SK-N-MC (cell line): Measurements from ENCODE around the gene DSCAML1.

ENCODE experiments used
- DNase-seq: peaks from one replicate; pipeline ENCODE4 v3.0.0-alpha.2; 2011; ENCODE audit warnings: low read depth, low spot score
- H3K27ac ChIP-seq: fragments of 200-600 bp; sonication (generic); 2 replicates; pipeline ENCODE4 v1.5.1; 2016; ENCODE audit warnings: mixed run types
- H3K36me3 ChIP-seq: fragments of 200-600 bp; sonication (generic); 2 replicates; pipeline ENCODE4 v1.6.1; 2017; ENCODE audit warnings: antibody characterized with exemption, low read length, mixed read lengths; ENCODE audit not compliant: insufficient read depth
- H3K4me3 ChIP-seq: fragments of 200-600 bp; sonication (generic); 2 replicates; pipeline ENCODE4 v1.5.1; 2016
- H3K9ac ChIP-seq: fragments of 200-600 bp; sonication (generic); 2 replicates; pipeline ENCODE4 v1.8.0; 2017; ENCODE audit warnings: mixed run types, mixed read lengths; ENCODE audit not compliant: insufficient read length
- H3K9me3 ChIP-seq: fragments of 200-600 bp; sonication (generic); 2 replicates; pipeline ENCODE4 v1.6.1; 2017; ENCODE audit warnings: low read depth, mild to moderate bottlenecking, antibody characterized with exemption, low read length, moderate library complexity, mixed read lengths
- EZH2 ChIP-seq: fragments of 200-600 bp; sonication (generic); IDR thresholded peaks from one replicate; pipeline ENCODE4 v1.6.1; 2017; ENCODE audit warnings: antibody characterized with exemption
- FOXP2 ChIP-seq: optimal IDR thresholded peaks from 2 replicates; pipeline ENCODE3; 2011; ENCODE audit warnings: mild to moderate bottlenecking, moderate library complexity; ENCODE audit not compliant: insufficient read depth; ENCODE audit errors: extremely low read length, control extremely low read depth
- POLR2AphosphoS5 ChIP-seq: IDR thresholded peaks from 2 replicates; pipeline ENCODE4 v1.6.1; 2012; ENCODE audit warnings: mild to moderate bottlenecking, low read depth, low read length, borderline replicate concordance

The DSCAML1 gene

DNA sequence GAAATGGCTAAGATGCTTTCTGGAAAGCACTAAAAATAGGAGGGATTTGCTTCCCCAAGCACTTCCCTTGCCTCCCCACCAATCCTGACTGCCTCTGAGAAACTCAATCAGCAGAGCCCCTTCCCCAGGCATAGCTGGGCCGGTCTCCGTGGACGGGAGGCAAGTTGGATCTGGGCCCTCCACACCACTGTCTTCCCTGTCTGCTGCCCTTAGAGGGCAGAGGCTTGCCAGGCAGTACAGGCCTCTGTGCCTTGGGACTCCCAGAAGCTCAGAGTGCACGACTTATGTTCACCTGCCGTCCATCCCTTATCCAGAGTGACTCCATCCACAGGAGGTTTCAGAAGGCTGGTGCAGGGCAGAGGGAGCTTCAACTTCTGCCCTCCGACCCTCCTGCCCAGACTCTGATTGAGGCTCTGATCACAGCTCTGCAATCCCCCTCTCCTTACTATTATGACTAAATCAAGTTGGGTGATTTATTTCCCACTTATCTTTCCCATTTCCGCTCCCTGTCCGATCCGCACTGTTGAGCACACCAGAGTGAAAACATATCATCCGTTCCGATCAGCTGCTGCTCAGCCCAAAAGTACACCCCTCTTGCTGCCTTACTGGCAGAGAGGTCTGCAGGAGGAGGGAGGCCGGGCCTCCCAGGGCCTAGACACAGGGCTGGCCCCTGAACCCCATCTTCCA is 71.8 kb downstream of the DSCAML1 start:
- DNase-seq: no peak
- no peak overlapping the region for H3K4me3 ChIP-seq
- no peak overlapping the region for H3K27ac ChIP-seq
- TF ChIP-seq FOXP2: no peak
- TF ChIP-seq POLR2AphosphoS5: no peak
- no peak for TF ChIP-seq EZH2
- no peak overlapping the region for H3K9ac ChIP-seq
- no peaks in the 10 kb centered on the region for H3K9me3 ChIP-seq
- H3K36me3 ChIP-seq: no peaks in the 10 kb centered on the region

DNA sequence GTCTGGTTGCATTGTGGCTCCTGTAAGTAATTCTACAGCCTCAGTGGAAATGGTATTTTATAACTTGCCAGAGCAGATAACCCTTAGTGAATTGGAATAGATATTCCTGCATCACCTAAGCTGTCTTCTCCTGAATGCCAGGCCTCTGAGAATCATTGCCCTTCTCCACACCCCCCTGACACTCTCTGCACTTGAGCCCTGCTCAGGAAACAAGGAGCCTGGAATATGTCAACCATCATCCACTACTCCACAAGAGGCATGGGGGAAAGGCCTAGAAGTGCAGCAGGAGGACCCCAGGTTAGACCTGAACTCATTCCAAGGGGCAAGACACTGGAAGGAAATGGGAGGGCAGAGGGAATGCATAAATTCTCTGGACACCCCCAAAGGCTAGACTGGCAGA is 72.4 kb downstream of the DSCAML1 start:
- no peak for DNase-seq
- H3K9me3 ChIP-seq: no peaks in the 10 kb centered on the region
- TF ChIP-seq EZH2 (no peak), POLR2AphosphoS5 (no peak), FOXP2 (no peak)
- H3K27ac ChIP-seq: no peak overlapping the region
- H3K36me3 ChIP-seq: no peaks in the 10 kb centered on the region
- H3K4me3 ChIP-seq: no peak overlapping the region
- no peak overlapping the region for H3K9ac ChIP-seq

DNA sequence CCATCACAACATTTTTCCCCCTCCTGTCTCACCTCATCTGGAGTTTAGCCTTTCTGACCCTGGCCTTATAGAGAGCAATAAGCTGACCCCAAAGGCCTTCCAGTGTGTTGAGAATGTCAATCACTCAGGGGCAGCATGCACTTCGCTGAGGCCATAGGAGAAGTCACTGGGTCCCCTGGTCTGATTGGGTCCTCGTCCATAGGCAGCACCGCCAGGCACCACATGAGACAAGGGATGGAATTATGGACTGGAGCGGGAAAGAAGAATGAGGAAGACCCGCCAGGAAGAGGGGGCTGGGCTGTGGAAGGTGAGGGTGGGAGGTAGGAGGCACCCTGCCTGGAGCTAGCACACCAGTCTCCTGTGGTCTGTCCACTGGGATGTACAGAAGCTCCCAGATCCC is 72.9 kb downstream of the DSCAML1 start:
- no peaks in the 10 kb centered on the region for H3K36me3 ChIP-seq
- DNase-seq: no peak
- no peak for TF ChIP-seq POLR2AphosphoS5
- no peak for TF ChIP-seq EZH2
- TF ChIP-seq FOXP2: no peak
- no peak overlapping the region for H3K27ac ChIP-seq
- H3K9me3 ChIP-seq: no peaks in the 10 kb centered on the region
- H3K4me3 ChIP-seq: no peak overlapping the region
- no peak overlapping the region for H3K9ac ChIP-seq

- DNase-seq: no peak
Measured at GRCh38 chr11:117723277-117724024, 73.6 kb downstream of the DSCAML1 start.

DNA sequence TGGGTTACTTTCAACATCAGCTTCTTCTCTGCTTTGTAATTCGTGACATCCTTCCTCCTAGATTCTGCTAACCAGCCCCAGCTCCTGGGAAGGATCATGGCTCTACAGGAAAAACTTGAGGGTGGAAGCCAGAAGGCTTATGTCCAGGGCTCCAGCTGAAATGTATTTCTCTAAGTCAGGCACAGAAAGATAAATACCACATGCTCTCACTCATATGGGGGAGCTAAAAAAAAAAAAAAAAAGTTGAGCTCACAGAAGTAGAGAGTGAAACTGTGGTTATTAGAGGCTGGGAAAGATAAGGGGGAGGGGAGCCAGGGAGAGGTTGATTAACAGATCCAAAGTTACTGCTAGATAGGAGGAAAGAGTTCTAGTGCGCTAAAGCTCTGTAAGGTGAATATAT is 74.9 kb downstream of the DSCAML1 start:
- H3K36me3 ChIP-seq: no peaks in the 10 kb centered on the region
- H3K9me3 ChIP-seq: no peaks in the 10 kb centered on the region
- TF ChIP-seq FOXP2 (no peak), POLR2AphosphoS5 (no peak), EZH2 (no peak)
- no peak overlapping the region for H3K4me3 ChIP-seq
- DNase-seq: no peak
- H3K9ac ChIP-seq: no peak overlapping the region
- no peak overlapping the region for H3K27ac ChIP-seq

More at GRCh38 chr11:117723277-117724024, 73.6 kb downstream of the DSCAML1 start:
- TF ChIP-seq EZH2 (no peak), POLR2AphosphoS5 (no peak), FOXP2 (no peak)
- no peak overlapping the region for H3K4me3 ChIP-seq
- H3K36me3 ChIP-seq: no peaks in the 10 kb centered on the region
- no peak overlapping the region for H3K9ac ChIP-seq
- no peaks in the 10 kb centered on the region for H3K9me3 ChIP-seq
- H3K27ac ChIP-seq: no peak overlapping the region

- no peak overlapping the region for H3K4me3 ChIP-seq
- TF ChIP-seq FOXP2: no peak
- no peak for TF ChIP-seq EZH2
- no peak for TF ChIP-seq POLR2AphosphoS5
- H3K9ac ChIP-seq: no peak overlapping the region
- DNase-seq: no peak
- H3K27ac ChIP-seq: no peak overlapping the region
- no peaks in the 10 kb centered on the region for H3K36me3 ChIP-seq
- H3K9me3 ChIP-seq: no peaks in the 10 kb centered on the region
Measured at GRCh38 chr11:117720061-117720511, 76.9 kb downstream of the DSCAML1 start.

DNA sequence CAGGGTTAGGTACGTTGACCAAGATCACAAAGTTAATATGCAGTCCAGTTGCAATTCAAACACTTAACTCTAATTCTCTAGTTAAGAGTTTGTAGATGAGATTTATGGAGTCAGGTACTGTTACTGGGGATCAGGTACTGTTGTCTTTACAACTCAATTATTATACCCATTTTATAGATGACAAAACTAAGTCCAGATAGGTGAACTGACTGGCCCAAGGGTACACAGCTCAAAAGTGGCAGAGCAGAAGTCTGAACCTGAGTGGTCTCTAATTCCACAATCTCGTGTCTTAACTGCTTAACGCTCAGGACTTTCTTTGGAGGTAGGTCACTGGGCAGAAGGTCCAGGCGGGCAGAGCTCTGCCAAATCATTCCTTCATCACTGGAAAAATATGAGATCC is 77.5 kb downstream of the DSCAML1 start:
- TF ChIP-seq FOXP2: no peak
- no peak for TF ChIP-seq POLR2AphosphoS5
- no peak for TF ChIP-seq EZH2

DNA sequence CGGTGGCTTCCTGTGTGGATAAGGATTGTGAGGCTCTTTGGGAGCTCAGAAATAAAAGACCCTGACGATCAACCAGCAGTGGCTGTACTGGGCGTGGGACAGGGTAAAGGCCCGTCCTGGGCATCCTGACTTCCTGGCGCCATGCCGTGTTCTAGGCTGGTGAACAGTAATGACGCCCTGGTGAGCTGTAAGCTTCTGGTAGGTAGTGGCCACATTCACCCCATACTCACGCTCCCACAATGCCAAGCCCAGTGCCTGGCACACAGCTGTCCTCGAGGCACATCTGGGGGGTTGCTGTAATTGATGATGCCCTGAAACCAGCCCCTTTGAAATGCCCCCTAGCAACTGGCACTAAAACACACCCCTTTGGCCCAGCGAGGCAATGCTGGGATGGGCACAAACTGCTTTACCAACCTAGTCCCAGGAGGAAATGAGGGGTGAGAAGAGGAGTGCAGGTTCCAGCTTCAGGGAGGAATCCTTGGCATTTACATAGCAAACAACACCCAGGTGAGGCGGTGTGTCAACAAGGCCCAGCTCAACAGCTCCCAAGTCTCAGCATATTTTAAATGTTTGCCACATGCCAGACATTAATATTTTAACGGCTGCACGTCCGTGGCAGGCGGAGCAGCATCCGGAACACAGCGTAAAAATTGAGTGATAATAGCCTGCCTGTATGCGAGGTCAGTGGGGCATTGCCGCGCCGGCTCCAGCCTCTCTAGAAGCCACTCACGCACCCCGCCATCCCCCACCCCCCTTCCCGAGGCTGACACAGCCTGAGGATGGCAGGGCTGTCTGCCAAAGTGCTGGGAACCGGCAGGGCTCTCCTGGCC is 79.3 kb downstream of the DSCAML1 start:
- no peak overlapping the region for H3K27ac ChIP-seq
- no peak for DNase-seq
- TF ChIP-seq EZH2: no peak
- no peak for TF ChIP-seq FOXP2
- no peak for TF ChIP-seq POLR2AphosphoS5
- H3K9me3 ChIP-seq: no peaks in the 10 kb centered on the region
- no peak overlapping the region for H3K9ac ChIP-seq
- no peaks in the 10 kb centered on the region for H3K36me3 ChIP-seq
- no peak overlapping the region for H3K4me3 ChIP-seq

More for the DNA sequence above, 77.5 kb downstream of the DSCAML1 start:
- Histone ChIP-seq H3K27ac (no peak overlapping the region), H3K4me3 (no peak overlapping the region), H3K9me3 (no peaks in the 10 kb centered on the region), H3K36me3 (no peaks in the 10 kb centered on the region), H3K9ac (no peak overlapping the region)
- no peak for DNase-seq
